ENCODE results near the gene LRRFIP1.
"Not testable (repeated sequence)": the region's sequence is repeated elsewhere in the genome, so short reads cannot be mapped to it uniquely, and the experiment has no call there.

The LRRFIP1 gene

DNA sequence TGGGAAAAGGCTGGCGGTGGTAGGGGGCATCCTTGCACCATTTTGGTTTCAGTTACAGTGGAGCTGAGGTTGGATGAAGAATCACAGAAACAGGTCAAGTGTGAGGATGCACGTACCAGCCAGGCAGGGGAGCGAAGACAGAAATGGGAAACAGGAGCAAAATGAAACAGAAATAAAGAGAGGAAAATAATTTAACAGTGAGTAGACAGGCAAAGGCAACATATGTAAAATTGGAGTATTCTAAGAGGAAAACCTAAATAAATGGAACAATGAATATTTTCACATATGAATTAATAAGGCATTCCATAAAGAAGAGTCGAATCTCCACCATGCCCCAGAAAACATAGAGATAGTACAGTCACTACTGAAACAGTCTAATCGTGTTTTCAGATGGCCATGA lies 29.7 kb downstream of the LRRFIP1 start:
- H3K36me3 Mint-ChIP-seq, result peaks cover 2% of the 10 kb centered on the region
- no peak overlapping the region for H3K27ac Mint-ChIP-seq
- H3K4me3 Mint-ChIP-seq, result no peak overlapping the region
- no peaks in the 10 kb centered on the region for H3K27me3 Mint-ChIP-seq
- no peaks in the 10 kb centered on the region for H3K9me3 Mint-ChIP-seq
- peaks cover 13% of the 10 kb centered on the region for H3K4me1 Mint-ChIP-seq

- no peak overlapping the region for H3K27ac Mint-ChIP-seq
- H3K4me1 Mint-ChIP-seq, result peaks cover 13% of the 10 kb centered on the region
- H3K27me3 Mint-ChIP-seq, result no peaks in the 10 kb centered on the region
- no peaks in the 10 kb centered on the region for H3K36me3 Mint-ChIP-seq
- H3K4me3 Mint-ChIP-seq, result no peak overlapping the region
- H3K9me3 Mint-ChIP-seq, result no peaks in the 10 kb centered on the region
Measured at GRCh38 chr2:237660381-237660900, 33.1 kb downstream of the LRRFIP1 start.

GRCh38 chr2:237661270-237661669 lies 33.9 kb downstream of the LRRFIP1 start:
- peaks cover 7% of the 10 kb centered on the region for H3K4me1 Mint-ChIP-seq
- H3K27me3 Mint-ChIP-seq, result no peaks in the 10 kb centered on the region
- H3K9me3 Mint-ChIP-seq, result no peaks in the 10 kb centered on the region
- no peaks in the 10 kb centered on the region for H3K36me3 Mint-ChIP-seq
- H3K4me3 Mint-ChIP-seq, result no peak overlapping the region
- H3K27ac Mint-ChIP-seq, result no peak overlapping the region

GRCh38 chr2:237661799-237662328 lies 34.5 kb downstream of the LRRFIP1 start:
- Mint-ChIP-seq H3K27ac (no peak overlapping the region), H3K27me3 (no peaks in the 10 kb centered on the region), H3K9me3 (no peaks in the 10 kb centered on the region), H3K36me3 (no peaks in the 10 kb centered on the region), H3K4me1 (peaks cover 11% of the 10 kb centered on the region), H3K4me3 (no peak overlapping the region)

DNA sequence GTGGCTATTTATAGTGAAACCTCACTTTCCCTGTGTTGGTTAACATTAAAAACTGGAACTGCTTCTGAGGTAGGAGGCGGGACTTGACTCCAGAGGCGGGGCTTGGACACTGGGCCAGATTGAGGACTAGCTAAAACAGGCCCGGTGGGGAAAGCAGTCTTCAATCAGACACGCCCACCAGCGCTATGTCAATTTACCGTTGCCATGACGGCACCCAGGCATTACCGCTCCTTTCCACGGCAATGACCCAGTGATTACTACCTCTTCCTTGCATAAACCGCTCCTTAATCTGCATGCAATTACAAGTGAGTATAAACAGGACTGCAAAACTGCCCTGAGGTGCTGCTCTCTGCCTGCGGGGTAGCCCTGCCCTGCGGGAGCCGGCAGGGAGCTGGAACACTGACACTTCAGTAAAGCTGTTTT lies 35.3 kb downstream of the LRRFIP1 start:
- H3K4me1 Mint-ChIP-seq, result peaks cover 11% of the 10 kb centered on the region
- H3K4me3 Mint-ChIP-seq, result no peak overlapping the region
- H3K9me3 Mint-ChIP-seq, result no peaks in the 10 kb centered on the region
- no peak overlapping the region for H3K27ac Mint-ChIP-seq
- no peaks in the 10 kb centered on the region for H3K27me3 Mint-ChIP-seq
- H3K36me3 Mint-ChIP-seq, result no peaks in the 10 kb centered on the region

GRCh38 chr2:237663517-237664110 lies 36.2 kb downstream of the LRRFIP1 start:
- H3K36me3 Mint-ChIP-seq, result no peaks in the 10 kb centered on the region
- no peaks in the 10 kb centered on the region for H3K9me3 Mint-ChIP-seq
- peaks cover 11% of the 10 kb centered on the region for H3K4me1 Mint-ChIP-seq
- H3K27ac Mint-ChIP-seq, result no peak overlapping the region
- H3K4me3 Mint-ChIP-seq, result no peak overlapping the region
- H3K27me3 Mint-ChIP-seq, result no peaks in the 10 kb centered on the region

- Mint-ChIP-seq H3K4me1 (peaks cover 11% of the 10 kb centered on the region), H3K4me3 (no peak overlapping the region), H3K27me3 (no peaks in the 10 kb centered on the region), H3K36me3 (no peaks in the 10 kb centered on the region), H3K9me3 (no peaks in the 10 kb centered on the region), H3K27ac (no peak overlapping the region)
Measured at GRCh38 chr2:237664151-237664550, 36.8 kb downstream of the LRRFIP1 start.

GRCh38 chr2:237665713-237666143 lies 38.3 kb downstream of the LRRFIP1 start:
- no peak overlapping the region for H3K4me3 Mint-ChIP-seq
- no peaks in the 10 kb centered on the region for H3K9me3 Mint-ChIP-seq
- H3K27me3 Mint-ChIP-seq, result no peaks in the 10 kb centered on the region
- H3K4me1 Mint-ChIP-seq, result peaks cover 11% of the 10 kb centered on the region
- H3K36me3 Mint-ChIP-seq, result no peaks in the 10 kb centered on the region
- H3K27ac Mint-ChIP-seq, result no peak overlapping the region

GRCh38 chr2:237666606-237667005 lies 39.2 kb downstream of the LRRFIP1 start:
- Mint-ChIP-seq H3K4me1 (peaks cover 11% of the 10 kb centered on the region), H3K4me3 (no peak overlapping the region), H3K9me3 (no peaks in the 10 kb centered on the region), H3K27me3 (no peaks in the 10 kb centered on the region), H3K36me3 (no peaks in the 10 kb centered on the region), H3K27ac (no peak overlapping the region)

- H3K9me3 Mint-ChIP-seq, H3K4me3 Mint-ChIP-seq, H3K27me3 Mint-ChIP-seq, H3K36me3 Mint-ChIP-seq, H3K27ac Mint-ChIP-seq: not testable (repeated sequence)
- peaks cover 11% of the 10 kb centered on the region for H3K4me1 Mint-ChIP-seq
Measured at GRCh38 chr2:237667050-237667576, 39.7 kb downstream of the LRRFIP1 start.

DNA sequence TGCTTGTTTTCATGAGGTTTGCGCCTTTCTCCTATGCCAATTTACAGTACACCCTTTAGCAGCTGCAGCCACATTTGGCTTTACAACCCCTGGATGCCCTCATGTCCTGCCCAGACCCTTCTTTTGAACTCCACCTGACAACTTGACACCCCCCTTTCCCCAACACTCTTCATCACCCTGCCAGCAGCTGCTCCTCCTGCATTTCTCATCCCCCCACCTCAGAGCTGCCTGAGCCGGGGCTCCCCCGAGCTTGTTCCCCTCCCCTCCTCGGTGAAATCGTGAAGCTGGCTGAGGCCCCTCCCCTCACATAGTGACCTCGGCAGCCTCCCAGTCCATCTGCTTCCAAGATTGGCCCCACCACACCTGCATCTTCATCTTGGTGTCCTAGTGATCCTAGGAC lies 40.5 kb downstream of the LRRFIP1 start:
- Mint-ChIP-seq H3K27me3 (no peaks in the 10 kb centered on the region), H3K9me3 (no peaks in the 10 kb centered on the region), H3K36me3 (no peaks in the 10 kb centered on the region), H3K4me1 (peaks cover 10% of the 10 kb centered on the region), H3K27ac (peak overlapping the region; percentile 59), H3K4me3 (no peak overlapping the region)

GRCh38 chr2:237668440-237668839 lies 41.1 kb downstream of the LRRFIP1 start:
- Mint-ChIP-seq H3K4me1 (peaks cover 12% of the 10 kb centered on the region), H3K9me3 (no peaks in the 10 kb centered on the region), H3K27ac (peak overlapping the region; percentile 59), H3K27me3 (no peaks in the 10 kb centered on the region), H3K36me3 (no peaks in the 10 kb centered on the region), H3K4me3 (no peak overlapping the region)

DNA sequence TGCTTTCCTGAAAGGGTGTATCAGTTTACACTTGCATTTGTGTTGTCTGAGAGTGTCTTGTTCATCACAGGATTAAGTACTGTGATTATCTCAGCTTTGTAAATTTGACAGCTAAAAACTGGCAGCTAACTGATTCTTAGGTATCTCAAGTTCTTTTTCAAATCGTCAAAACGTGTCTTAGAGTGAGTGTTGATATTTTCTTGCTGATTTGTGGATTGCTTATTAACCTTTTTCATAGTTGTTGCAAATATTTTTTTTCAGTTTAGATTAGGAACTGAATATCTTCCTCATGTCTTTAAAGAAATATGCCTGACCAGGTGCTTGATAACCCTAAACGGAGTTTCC lies 41.9 kb downstream of the LRRFIP1 start:
- no peak overlapping the region for H3K27ac Mint-ChIP-seq
- H3K4me1 Mint-ChIP-seq, result peaks cover 20% of the 10 kb centered on the region
- no peak overlapping the region for H3K4me3 Mint-ChIP-seq
- H3K9me3 Mint-ChIP-seq, result no peaks in the 10 kb centered on the region
- no peaks in the 10 kb centered on the region for H3K27me3 Mint-ChIP-seq
- no peaks in the 10 kb centered on the region for H3K36me3 Mint-ChIP-seq

GRCh38 chr2:237669628-237670392 lies 42.4 kb downstream of the LRRFIP1 start:
- Mint-ChIP-seq H3K4me1 (peaks cover 25% of the 10 kb centered on the region), H3K9me3 (no peaks in the 10 kb centered on the region), H3K27ac (no peak overlapping the region), H3K36me3 (no peaks in the 10 kb centered on the region), H3K27me3 (no peaks in the 10 kb centered on the region), H3K4me3 (no peak overlapping the region)

DNA sequence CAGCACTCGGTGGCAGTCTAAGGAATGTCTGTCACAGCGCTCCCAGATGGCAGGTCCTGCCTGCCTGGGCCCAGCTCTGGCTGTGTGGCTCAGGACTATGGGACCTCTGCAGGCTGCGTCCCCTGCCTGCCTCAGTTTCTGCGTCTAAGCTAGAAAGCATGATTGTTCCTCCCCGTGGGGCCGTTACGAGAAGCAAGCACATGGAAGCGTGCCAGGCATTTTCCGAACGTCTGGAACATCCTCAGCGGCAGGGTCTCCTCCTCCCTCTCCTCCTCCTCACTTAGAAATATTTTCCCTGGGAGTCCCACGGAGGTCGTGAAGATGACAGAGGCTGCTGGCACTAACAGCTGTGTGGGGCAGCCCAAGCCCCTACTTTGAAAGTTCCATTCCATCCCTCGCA lies 43.3 kb downstream of the LRRFIP1 start:
- Mint-ChIP-seq H3K36me3 (no peaks in the 10 kb centered on the region), H3K27me3 (no peaks in the 10 kb centered on the region), H3K27ac (no peak overlapping the region), H3K9me3 (no peaks in the 10 kb centered on the region), H3K4me1 (peaks cover 34% of the 10 kb centered on the region), H3K4me3 (no peak overlapping the region)

GRCh38 chr2:237671466-237672138 lies 44.2 kb downstream of the LRRFIP1 start:
- Mint-ChIP-seq H3K9me3 (no peaks in the 10 kb centered on the region), H3K27me3 (no peaks in the 10 kb centered on the region), H3K4me3 (no peak overlapping the region), H3K4me1 (peaks cover 42% of the 10 kb centered on the region), H3K36me3 (no peaks in the 10 kb centered on the region), H3K27ac (no peak overlapping the region)

All from activated naive CD4-positive, alpha-beta T cell treated with anti-CD3 and anti-CD28 coated beads, Interleukin-2, amount 50 U/mL, for 24 hours (primary cell).